Measurements from ENCODE around the gene SRSF9.

DNA sequence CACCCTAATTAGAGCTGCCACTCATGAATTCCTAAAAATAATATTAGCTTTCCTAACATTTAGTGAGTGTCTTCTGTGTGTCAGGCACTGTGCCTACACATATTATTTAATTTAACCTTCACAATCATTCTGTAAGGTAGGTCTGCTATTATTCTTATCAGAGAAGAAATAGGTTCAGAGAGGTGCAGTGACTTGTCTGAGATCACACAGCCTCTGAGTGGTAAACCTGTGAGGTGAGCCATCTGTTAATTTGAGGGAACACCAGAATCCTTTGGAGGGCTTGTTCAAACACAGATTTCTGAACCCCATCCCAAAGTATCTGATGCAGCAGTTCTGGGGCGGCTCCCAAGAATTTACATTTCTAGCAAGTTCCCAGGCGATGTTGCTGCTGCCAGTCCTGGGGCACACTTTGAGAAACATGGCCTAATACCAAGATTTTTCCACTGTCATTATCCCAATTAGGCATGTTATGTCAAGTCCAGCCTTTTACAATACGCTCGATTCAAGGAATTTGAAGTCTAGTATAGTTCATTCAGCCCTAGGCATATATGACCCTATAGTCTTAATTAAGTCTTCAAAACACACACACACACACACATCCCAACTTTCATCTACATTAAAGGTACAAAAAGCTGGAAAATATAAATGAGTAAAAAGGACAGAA lies 51.5 kb downstream of the SRSF9 start:
- TF ChIP-seq POLR2A (IDR thresholded peaks at IDR 0.05) (no peak), POLR2AphosphoS5 (IDR thresholded peaks at IDR 0.05) (no peak)
- TF ChIP-seq, protein P1, sequence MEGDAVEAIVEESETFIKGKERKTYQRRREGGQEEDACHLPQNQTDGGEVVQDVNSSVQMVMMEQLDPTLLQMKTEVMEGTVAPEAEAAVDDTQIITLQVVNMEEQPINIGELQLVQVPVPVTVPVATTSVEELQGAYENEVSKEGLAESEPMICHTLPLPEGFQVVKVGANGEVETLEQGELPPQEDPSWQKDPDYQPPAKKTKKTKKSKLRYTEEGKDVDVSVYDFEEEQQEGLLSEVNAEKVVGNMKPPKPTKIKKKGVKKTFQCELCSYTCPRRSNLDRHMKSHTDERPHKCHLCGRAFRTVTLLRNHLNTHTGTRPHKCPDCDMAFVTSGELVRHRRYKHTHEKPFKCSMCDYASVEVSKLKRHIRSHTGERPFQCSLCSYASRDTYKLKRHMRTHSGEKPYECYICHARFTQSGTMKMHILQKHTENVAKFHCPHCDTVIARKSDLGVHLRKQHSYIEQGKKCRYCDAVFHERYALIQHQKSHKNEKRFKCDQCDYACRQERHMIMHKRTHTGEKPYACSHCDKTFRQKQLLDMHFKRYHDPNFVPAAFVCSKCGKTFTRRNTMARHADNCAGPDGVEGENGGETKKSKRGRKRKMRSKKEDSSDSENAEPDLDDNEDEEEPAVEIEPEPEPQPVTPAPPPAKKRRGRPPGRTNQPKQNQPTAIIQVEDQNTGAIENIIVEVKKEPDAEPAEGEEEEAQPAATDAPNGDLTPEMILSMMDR (IDR thresholded peaks at IDR 0.05), result no peak
